HG03175 (cell line): ENCODE data around the gene IL1RAPL1.
"Not testable (repeated sequence)": the region's sequence is repeated elsewhere in the genome, so short reads cannot be mapped to it uniquely, and the experiment has no call there.

ENCODE experiments used
- ATAC-seq: cut with Tn5 transposase; IDR thresholded peaks from one replicate; pipeline ENCODE4 v1.9.1; 2021; ENCODE audit warnings: mild to moderate bottlenecking, moderate library complexity; ENCODE audit not compliant: unreplicated experiment

The IL1RAPL1 gene

DNA sequence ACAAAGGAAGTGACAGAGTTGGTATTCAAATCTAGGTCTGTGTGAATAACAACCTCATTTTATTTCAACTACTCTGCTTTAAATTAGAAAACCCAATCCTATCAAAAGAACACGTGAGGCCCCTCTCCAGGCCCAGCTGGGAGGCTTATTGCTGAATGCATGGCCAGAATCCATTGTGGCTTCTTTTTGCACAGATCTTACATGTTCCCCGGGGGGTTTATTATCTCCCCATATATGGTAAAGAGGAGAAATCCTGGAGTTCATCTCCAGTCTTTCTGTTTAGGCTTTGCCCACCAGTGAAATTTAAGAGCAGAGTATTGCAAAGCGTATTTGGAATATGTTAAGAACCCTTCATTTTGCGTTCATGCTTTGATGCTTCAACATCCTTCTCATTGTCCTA, 655.6 kb downstream of the IL1RAPL1 start:
- no peak for ATAC-seq

DNA sequence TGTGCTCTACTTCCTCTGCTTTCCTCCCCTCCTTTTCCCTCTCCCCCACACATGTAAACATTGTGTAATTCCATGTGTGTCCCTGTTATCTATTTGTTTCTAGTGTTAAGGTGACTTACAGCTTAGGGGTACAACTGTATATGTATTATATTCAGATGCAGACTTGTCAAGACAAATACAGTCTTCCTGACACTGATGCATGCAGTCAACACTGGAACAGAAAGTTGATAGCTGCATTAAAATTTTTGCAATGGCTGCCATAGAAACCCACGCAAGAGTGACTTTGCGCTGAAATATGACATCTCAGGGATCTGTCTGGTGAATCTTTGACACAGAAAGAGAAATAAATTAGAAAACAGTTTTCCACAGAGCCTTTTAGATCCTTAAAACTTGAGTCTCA, 656.7 kb downstream of the IL1RAPL1 start:
- no peak for ATAC-seq

DNA sequence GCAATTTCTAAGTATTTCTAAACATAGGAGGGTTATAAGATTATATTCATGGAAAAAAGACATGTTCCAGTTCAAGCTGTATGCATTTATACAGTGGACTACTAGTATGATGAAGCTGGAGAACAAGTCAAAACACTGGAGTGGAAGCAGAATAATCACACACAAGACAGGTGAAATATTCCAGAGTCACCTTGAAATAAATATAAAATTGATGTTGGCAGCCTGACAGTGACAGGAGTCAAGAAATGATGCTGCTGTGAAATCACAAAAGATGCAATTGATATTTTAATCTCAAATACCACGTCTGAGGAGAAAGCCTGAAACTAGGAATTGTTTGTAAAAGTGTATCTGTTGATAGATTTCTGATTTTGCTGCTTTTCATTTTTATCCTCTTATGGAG, 667.3 kb downstream of the IL1RAPL1 start:
- ATAC-seq: no peak

DNA sequence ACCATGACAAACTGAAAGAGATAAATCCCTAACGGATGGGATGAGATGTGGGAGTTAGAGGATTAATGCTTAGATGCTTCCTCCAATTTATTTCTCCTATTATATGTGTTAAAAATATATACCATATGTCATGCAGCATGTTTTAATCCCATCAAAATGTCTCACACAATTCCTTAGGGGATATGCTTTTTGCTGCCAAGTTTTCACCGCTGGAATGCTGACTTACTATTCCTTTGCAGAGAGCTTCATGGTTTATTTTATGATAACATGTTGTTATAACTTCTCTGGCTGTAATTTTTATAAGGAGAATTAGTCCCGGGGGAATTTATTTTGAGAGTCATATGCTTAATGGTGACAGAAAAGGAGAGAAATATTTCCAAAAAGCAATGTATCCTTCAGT, 670.3 kb downstream of the IL1RAPL1 start:
- ATAC-seq: no peak

DNA sequence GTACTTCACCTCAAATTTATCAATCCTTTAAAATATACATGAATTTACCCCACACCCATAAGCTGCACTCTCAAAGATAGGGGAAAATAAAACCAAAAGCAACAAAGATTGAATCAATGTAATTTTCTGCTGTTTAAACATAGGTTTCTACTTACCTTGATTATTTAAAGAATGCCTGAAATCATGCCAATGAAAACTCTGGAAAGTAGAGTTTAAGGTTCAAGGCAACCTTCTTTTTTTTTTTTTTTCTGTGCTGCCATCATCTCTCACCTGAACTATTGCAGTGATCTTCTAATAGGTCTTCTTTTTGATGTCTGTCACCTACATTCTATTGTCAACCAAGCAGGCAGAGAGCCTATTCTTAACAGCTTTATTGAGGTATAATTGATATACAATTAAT, 682.1 kb downstream of the IL1RAPL1 start:
- ATAC-seq: no peak

DNA sequence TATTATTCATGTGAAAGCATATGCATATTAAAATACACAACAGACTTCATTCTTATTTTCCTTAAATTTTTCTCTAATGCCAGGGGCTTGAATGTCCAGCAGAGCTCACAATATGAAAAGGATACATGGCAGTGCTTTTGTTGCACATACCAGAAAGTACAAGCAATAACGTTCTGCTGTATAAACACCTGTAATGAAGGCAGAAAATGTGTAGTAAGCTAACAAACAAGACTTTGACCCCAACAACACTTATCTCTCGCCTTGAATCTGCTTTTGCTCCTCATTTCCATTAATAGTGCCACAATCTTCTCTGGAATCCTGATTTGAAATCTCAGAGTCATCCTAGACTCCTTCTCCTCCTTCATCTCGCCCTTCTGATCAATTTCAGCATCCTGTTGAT, 687.3 kb downstream of the IL1RAPL1 start:
- no peak for ATAC-seq

DNA sequence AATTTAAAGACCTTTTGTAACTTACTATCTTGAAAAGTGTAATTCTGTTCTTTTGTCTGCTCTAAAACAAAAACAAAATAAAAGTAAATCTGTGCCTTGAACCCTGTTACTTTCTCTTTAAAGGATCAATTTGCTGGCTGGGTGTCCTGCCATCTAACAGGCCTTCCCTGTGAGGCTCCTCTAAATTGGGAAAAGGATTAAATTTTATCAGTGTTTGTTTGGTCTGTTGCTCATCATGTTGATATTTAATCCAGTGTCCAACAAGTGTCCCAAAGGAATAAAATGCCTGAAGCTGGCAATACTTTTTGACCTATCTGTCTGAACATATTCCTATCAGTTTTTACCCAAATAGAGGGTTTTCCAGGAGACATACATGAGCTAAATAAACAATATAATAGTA, 688.7 kb downstream of the IL1RAPL1 start:
- ATAC-seq: no peak

DNA sequence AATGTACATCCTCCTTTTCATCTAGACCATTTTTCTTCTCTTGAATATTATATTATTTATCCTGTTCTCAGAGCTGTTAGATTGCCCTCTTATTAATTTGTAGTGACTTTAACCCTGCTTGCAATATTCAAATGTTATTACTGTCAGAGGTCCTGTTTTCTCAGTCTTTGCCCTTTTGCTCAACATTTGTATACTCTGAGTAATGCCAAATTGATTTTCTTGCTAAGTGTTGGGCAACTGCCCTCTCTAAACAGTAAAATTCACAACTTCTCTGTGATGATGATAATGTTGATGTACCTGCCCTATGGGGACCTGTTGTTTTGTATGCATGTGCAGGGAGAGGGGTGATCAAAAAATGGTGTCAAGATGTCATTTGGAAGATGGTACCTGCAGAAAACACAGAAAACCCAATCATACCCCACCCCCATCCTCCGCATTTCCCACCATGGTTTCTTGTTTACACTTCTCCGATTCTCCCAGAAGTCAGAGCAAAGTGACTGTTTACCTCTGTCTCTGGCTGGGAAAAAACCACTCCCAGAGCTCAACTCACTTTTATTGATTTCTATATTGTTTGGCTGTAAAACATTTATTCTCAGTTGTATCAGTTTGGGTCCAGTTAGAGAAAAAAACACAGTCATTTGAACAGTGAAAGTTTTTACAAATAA, 694.0 kb downstream of the IL1RAPL1 start:
- no peak for ATAC-seq

DNA sequence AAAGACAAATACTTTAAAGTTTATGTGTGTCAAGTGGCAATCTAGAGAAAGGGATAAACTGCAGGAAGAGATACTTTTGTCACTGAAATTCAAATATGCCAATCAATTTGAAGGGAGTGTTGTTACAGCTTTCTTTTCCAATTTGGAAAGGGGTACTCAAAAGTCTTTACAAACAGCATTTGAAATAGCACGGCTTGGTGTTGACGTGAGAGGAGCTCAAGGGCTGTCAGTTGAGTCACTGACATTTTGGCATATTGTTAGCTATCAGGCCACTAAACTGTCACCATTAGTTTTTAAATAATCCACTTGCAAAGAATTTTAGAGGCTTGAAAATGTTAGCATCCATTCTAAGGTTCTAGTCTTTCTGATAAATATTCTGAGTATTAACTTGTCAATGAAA, 698.4 kb downstream of the IL1RAPL1 start:
- no peak for ATAC-seq

DNA sequence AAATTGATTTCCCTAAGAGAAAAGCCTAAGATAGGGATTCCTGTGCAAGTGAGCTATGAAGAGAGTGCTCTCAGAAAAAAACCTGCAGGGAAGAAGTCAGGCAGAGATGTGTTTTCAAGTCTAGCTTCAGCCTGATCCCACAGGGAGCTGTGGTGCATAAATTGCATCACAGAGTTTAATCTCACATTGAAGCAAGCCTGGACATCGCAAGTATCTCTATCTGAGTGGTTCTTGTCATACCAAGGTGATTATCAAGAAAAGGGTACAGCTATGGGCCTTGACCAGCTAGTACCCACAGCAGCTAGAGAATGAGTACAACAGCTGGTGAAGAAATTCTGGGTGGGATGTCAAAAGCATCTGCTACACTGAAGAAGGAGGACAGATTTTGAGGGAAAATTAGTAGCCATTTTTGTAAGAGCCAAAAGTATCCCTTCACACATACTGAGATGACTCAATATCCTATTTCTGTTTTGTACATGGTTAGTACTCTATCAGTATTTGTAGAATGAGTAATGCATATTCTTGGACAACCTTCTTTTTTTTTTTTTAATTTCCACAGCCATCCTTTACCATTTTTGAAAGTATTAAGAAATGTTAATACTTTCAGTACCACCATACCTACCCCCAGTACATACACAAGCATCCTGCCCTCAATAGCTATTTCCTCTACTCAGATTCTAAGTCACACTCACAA, 708.9 kb downstream of the IL1RAPL1 start:
- ATAC-seq: no peak

DNA sequence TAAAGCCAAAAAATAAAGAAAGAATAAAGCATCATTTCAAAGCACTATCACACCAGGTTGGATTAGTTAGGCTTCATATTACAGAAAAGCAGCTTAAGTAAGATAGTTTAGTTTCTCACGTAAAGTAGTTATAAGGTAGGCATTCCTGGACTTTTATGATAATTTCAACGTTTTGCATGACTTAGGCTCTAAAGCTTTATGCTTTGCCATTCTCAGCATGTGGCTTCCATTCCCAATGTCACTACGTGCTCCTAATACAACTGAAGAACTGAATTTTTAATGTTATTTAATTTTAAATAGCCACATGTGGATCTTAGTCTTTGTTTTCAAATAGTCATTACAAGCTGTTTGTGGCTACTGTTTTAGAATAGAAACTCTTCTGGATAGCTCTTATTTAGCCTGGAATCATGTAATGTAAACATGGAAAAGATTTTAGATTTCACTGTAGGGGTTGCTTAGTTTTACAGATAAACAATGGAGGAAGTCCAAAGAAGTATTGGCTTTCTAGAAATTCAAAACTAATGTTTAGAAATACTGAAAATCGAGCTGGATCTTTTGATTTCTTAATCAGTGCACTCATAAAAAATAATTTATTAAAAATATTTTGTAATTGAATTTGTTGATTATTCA, 710.0 kb downstream of the IL1RAPL1 start:
- no peak for ATAC-seq

DNA sequence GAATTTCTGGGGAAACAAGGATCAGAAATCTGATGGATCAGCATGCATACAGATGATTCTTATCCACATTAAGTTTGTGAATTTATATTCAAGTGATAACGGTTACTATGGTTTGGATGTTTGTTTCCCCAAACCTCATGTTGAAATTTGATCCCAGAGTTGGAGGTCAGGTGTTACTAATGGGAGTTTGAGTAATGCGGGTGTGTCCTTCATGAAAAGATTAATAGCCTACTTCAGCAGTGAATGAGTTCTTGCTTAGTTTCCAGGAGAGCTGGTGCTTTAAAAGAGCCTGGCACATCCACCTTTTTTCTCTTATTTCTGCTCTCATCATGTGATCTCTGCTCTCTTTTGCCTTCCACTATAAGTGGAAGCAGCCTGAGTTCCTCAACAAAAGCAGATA, 712.4 kb downstream of the IL1RAPL1 start:
- no peak for ATAC-seq

DNA sequence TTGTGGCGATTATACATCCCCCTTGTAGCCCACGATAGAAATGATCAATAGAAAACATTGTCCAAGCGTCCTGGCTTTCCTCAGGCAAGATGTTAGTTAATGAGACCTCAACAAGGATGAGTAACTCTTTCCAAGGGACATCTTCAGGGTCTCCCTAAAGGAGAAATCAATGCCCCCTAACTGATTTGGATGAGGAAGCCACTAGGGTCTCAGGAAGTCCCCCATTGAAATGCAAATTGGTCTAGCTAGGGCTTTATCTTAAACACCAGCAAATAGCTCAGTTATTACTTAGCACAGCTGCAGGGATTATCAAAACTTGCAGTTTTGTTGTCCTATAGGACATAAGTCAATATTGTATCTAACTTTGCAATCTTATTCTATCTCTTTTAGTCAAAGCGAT, 721.5 kb downstream of the IL1RAPL1 start:
- no peak for ATAC-seq

DNA sequence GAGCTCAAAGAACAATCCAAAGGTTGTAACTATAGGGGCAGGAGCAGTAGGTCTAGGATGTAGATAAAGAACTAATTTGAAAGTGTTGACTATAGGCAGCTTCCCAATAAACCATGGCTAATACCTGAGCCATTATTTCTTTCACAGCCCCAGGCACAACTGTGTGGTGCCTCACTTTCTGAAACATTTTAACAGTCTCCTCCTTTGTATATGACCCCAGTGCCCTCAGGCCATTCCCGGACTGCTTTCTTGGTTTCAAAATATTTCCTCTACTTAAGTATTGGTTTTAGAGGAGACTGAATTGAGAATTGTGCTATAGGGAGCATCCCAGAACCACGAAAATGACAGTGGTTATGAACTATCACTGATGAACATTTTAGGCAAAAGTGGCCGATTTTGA, 728.7 kb downstream of the IL1RAPL1 start:
- no peak for ATAC-seq

DNA sequence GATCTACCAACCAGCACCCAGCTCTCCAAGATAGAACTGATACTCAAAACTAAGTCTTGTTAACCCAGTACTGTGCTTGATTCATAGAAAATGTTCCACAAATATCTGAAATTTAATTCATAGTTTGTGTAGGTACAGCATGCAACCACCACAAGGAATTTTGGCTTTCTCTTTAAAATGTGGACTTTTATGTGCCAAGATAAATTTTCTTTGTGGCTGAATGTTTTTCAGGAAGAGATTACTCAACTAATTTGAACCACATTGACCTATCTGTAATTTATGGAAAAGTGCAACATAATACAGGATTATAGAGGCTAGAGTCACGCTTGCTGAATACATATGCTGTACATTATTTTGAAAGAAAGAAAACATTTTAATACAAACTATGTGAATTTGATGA, 730.8 kb downstream of the IL1RAPL1 start:
- no peak for ATAC-seq

DNA sequence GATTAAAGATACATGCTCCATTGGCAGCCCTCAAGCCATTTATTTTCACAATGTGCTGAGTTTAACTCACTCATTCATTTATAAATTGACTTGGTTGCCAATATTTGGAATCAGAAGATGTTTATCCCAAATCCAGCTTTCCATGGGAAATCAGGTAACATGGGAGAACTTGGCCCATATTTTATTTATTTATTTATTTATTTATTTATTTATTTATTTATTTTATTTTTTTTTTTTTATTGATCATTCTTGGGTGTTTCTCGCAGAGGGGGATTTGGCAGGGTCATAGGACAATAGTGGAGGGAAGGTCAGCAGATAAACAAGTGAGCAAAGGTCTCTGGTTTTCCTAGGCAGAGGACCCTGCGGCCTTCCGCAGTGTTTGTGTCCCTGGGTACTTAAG, 745.2 kb downstream of the IL1RAPL1 start:
- not testable (repeated sequence) for ATAC-seq

DNA sequence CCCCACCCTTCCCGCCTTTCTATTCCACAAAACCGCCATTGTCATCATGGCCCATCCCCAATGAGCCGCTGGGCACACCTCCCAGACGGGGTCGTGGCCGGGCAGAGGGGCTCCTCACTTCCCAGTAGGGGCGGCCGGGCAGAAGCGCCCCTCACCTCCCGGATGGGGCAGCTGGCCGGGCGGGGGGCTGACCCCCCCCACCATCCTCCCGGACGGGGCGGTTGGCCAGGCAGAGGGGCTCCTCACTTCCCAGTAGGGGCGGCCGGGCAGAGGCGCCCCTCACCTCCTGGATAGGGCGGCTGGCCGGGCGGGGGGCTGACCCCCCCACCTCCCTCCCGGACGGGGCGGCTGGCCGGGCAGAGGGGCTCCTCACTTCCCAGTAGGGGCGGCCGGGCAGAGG, 745.8 kb downstream of the IL1RAPL1 start:
- ATAC-seq: not testable (repeated sequence)

DNA sequence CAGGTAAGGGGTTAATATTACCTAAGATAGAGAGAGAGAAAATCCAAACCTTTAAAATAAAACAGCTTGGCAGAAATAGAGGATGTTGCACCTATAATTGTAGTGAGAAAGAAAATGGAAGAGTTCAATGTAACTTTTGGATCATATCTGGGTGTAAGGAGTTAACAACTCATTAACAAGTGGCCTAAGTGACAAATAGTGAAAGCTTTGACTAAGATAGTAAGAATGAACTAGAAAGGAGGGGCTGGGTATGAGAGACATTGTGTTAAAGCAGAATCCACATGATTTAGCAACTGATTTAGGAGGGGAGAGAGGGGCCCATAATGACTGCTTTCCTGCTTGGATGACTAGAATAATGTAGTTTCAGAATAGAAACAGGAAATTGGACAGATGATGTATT, 761.0 kb downstream of the IL1RAPL1 start:
- no peak for ATAC-seq

DNA sequence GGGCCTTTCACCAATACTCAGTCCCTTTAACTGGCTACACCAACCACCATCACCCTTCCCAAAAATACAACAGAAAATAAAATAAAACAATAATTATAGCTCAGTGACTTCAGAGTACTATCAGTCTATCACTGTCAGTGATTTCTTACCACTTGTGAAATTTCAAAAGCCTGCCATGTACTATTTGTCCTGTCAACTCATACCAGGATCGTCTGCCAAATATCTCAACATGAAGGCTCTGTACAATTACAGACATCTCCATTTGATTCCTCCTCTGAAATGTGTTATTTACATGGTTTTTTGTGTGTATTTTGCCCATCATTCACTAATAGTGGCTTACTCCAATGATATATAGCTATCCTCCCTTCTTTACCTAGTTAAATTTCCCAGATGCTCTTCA, 772.0 kb downstream of the IL1RAPL1 start:
- ATAC-seq: no peak

DNA sequence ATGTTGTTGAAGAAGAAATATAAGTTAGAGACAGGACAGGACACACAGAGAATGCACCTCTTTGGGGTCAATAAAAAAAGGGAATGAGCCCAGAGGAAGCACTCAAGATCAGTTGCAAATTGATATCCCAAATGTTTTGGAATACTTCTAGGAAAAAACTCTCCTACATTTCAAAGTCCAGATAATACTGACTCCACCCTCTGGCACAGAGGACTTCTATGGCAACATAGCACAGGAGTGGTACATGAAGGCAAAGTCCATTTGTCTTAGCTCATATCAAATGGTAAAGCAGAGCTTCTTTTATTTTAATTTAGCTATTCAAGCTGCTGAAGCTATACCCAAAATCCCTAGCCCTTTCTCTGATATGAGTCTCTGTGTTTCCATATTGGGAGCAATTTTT, 787.5 kb downstream of the IL1RAPL1 start:
- ATAC-seq: not testable (repeated sequence)

DNA sequence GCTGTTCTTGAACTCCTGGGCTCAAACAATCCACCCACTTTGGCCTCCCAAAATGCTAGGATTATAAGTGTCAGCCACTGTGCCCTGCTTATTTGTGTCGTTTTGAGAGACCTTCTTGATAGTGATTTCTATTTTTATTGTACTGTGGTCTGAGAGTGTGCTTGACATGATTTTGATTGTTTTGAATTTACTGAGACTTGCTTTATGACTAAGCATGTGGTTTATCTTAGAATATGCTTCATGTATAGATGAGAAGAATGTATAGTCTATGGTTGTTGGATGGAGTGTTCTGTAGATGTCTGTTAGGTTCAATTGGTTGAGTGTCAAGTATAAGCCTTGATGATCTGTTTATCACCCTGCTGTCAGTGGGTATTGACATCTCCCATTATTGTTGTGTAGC, 789.3 kb downstream of the IL1RAPL1 start:
- ATAC-seq: no peak

DNA sequence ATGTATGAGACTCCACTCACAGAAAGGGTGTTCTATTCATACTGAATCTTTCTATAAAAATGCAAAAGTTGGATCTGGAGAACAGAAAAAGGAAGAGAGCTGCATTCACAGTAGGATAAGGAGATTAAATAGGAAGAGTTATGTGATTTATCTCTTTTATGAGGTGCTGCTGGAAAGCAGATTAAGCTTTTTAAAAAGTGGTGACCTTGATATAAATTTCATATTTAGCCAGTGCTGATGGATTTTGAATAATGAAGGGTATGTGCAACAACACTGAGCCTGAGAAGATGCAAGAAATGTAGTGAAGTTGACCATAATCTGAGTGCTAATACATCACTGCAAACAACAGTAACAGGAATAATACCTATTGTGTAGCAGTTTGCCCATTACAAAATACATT, 795.6 kb downstream of the IL1RAPL1 start:
- ATAC-seq: no peak
